ELF-1 (cell line): ENCODE data around the gene MYCBP2.
"Not testable (repeated sequence)": the region's sequence is repeated elsewhere in the genome, so short reads cannot be mapped to it uniquely, and the experiment has no call there.

Experiments used
- DNase-seq: peaks from one replicate; pipeline ENCODE4 v3.0.0-alpha.2; 2016; ENCODE audit warnings: low read depth, low spot score

The MYCBP2 gene

GRCh38 chr13:77291774-77292173 is 35.1 kb downstream of the MYCBP2 start:
- no peak for DNase-seq

GRCh38 chr13:77290342-77290741 is 36.6 kb downstream of the MYCBP2 start:
- no peak for DNase-seq

GRCh38 chr13:77289851-77290250 is 37.0 kb downstream of the MYCBP2 start:
- DNase-seq: no peak

GRCh38 chr13:77285632-77286031 is 41.3 kb downstream of the MYCBP2 start:
- not testable (repeated sequence) for DNase-seq

- no peak for DNase-seq
These were observed 41.8 kb downstream of the MYCBP2 start for GRCh38 chr13:77285098-77285497.

GRCh38 chr13:77274126-77274525 is 52.8 kb downstream of the MYCBP2 start:
- DNase-seq: no peak

GRCh38 chr13:77269141-77269540 is 57.8 kb downstream of the MYCBP2 start:
- DNase-seq: peak; percentile 8

GRCh38 chr13:77267362-77267761 is 59.5 kb downstream of the MYCBP2 start:
- DNase-seq: no peak

GRCh38 chr13:77265336-77265735 is 61.6 kb downstream of the MYCBP2 start:
- no peak for DNase-seq

GRCh38 chr13:77262198-77262597 is 64.7 kb downstream of the MYCBP2 start:
- DNase-seq: no peak

GRCh38 chr13:77250975-77251374 is 75.9 kb downstream of the MYCBP2 start:
- DNase-seq: no peak

GRCh38 chr13:77245224-77245623 is 81.7 kb downstream of the MYCBP2 start:
- DNase-seq: not testable (repeated sequence)

GRCh38 chr13:77239312-77239711 is 87.6 kb downstream of the MYCBP2 start:
- no peak for DNase-seq

GRCh38 chr13:77235456-77236022 is 91.4 kb downstream of the MYCBP2 start:
- no peak for DNase-seq

GRCh38 chr13:77233159-77233558 is 93.7 kb downstream of the MYCBP2 start:
- no peak for DNase-seq

GRCh38 chr13:77230560-77230959 is 96.3 kb downstream of the MYCBP2 start:
- no peak for DNase-seq

- DNase-seq: no peak
These were observed 100.9 kb downstream of the MYCBP2 start for GRCh38 chr13:77225946-77226345.

- no peak for DNase-seq
These were observed 104.0 kb downstream of the MYCBP2 start for GRCh38 chr13:77222909-77223308.

GRCh38 chr13:77222000-77222690 is 104.7 kb downstream of the MYCBP2 start:
- no peak for DNase-seq

- no peak for DNase-seq
These were observed 107.5 kb downstream of the MYCBP2 start for GRCh38 chr13:77219401-77219800.

- DNase-seq: no peak
These were observed 108.6 kb downstream of the MYCBP2 start for GRCh38 chr13:77218274-77218673.

- DNase-seq: no peak
These were observed 111.4 kb downstream of the MYCBP2 start for GRCh38 chr13:77215543-77215942.

- DNase-seq: no peak
These were observed 113.2 kb downstream of the MYCBP2 start for GRCh38 chr13:77213644-77214043.

- DNase-seq: no peak
These were observed 119.0 kb downstream of the MYCBP2 start for GRCh38 chr13:77207943-77208342.
